GM19468 (cell line): Measurements from ENCODE around the gene PCNA.
A peak's percentile ranks its signal among the peaks of the same experiment; 100 is the strongest.

Experiments used
- ATAC-seq: cut with Tn5 transposase; IDR thresholded peaks from one replicate; pipeline ENCODE4 v1.9.1; 2021; ENCODE audit warnings: mild to moderate bottlenecking, moderate library complexity, moderate number of reproducible peaks; ENCODE audit not compliant: unreplicated experiment; ENCODE audit errors: extremely low read depth

The PCNA gene

DNA sequence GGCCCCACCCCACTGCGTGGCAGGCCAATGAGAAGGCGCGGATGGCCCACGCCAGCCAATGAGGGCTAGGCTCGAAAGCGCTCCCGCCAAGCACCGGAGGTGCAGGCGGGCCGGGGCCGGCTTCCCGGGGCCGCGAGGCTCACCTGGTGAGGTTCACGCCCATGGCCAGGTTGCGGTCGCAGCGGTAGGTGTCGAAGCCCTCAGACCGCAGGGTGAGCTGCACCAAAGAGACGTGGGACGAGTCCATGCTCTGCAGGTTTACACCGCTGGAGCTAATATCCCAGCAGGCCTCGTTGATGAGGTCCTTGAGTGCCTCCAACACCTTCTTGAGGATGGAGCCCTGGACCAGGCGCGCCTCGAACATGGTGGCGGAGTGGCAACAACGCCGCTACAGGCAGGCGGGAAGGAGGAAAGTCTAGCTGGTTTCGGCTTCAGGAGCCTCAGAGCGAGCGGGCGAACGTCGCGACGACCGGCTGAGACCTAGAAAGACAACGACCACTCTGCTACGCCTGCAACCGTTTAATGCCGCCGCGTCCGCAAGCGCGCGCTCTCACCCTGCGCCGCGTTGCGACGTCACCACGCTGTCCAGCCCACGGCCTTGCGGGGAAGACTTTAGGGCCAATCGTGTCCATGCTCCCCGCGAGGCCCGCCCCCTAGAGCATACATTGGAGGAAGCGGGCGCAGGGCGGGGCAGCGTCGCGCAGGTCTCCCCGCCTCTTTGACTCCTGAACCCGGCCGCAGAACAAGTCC lies at the start of gene PCNA:
TSS of gene PCNA (minus strand) at position 524 of the 750 bp plus-strand sequence. CDS start at position 364, 160 bp downstream.
- peak; percentile 80 for ATAC-seq

DNA sequence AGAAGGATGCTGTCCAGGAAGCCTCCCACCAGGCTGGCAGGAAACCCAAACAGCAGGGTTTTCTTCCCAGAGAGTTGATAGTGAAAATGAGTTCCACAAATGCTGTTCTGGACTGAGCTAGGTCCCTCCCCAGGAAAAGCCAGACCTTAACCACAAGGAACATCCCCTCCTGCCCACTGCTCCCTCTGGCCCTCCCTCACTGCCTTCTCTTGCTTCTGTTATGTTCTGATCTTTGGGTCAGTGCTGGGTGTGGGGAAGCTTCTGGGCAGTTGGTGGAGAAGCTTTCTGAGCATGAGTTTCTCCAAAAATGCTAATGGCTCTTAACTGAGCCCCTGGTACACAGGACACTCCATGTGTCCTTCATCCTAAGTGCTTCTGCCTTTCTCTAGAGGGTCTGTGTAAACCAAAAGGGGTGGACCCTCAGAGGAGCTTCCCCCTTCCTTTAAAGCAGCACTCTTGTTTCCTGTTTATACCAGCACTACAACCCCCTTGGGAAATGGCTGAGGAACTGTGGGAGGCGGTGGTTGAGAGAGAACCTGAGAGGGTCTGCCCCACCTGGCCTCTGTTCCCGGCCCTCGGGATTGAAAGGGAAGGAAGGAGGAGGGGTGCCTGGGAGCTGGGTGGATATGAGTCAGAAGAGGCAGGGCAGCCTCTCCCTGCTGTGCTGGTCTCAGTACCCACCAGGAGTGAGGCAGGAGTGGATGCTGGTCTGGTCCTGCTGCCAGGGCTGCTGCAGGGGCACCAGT lies 49.1 kb upstream of the PCNA start:
- ATAC-seq = no peak

DNA sequence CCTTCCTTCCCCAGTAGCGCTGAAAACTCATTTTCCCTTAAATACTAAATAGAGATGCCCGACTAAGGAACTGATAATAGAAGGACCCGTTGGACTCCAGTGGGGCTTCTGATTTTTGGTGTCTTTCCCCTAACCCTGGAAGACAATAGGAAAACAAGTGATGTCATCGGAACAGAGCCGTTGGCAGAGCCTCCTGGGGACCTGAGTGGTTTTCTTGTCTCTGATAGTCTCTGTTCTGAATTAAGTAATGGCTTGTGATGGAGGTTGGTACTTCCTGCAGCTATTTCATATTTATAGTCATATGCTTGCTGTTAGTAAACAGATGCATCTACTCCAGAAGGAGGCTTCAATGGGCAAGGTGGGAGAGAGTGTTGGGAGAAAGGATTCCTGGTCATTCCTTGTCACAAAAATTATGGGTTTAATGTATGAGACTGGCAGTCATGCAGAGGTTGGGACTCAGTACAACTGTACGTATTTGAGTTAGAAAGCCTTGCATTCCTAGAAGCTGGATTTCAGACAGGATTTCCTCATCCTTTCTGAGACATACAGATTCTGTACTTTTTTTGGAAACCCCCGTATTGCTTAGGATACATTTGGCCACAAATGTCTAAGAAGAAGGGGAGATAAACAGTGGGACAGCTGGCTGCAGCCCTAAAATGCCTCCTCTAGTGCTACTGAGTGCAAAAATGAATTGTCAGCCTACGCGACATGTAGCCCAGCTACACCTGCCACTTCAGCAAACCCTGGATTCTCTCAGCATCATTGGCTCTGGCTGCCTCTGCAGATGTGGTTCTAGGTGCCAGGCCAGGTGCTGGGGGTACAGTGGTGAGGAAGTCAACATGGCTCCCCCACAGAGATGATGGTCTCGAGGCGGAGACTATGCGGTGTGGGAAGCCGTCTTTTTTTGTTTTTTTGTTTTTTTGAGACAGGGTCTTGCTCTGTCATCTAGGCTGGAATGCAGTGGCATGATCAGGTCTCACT lies 45.2 kb upstream of the PCNA start:
- ATAC-seq = no peak

DNA sequence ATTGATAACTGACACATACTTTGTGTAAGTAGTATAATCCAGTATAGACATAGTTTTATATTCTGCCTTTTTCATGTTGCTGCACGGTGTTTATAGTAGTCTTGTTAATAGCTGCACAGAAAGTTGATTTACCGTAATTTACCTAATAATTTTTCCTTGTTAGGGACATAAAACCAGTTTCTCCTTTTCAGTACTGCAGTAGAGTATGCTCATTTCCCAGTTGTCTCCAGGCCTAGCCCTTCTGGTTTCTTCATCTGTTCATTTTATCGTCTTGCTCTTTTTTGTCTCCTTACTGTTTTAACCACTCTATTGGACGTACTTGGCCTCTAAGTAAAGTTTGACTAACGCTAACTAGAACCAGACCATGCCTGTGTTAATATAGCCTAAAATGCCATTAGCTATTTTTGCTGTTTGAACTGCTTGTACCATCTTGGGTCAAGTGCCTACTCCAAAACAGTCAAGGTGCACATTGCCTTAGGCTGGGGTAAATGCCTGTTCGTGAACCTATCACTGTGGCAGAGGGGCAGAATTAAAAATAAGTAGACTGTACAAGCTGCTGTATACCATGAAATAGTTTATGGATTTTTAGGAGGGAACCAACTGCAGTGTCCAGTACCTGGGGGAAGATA lies 41.9 kb upstream of the PCNA start:
- no peak for ATAC-seq

DNA sequence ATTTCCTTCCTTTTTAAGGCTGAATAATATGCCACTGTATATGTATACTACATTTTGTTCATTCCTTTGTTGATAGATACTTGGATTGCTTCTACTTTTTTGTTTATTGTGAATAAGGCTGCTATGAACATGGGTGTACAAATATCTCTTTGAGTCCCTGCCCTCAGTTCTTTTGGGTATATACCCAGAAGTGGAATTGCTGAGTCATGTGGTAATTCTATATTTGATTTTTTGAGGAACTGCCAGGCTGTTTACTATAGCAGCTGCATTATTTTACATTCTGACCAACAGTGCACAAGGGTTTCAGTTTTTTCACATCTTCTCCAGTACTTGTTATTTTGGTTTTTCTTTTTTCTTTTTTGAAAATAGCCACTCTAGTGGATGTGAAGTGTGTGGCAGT lies 41.1 kb upstream of the PCNA start:
- ATAC-seq = no peak

DNA sequence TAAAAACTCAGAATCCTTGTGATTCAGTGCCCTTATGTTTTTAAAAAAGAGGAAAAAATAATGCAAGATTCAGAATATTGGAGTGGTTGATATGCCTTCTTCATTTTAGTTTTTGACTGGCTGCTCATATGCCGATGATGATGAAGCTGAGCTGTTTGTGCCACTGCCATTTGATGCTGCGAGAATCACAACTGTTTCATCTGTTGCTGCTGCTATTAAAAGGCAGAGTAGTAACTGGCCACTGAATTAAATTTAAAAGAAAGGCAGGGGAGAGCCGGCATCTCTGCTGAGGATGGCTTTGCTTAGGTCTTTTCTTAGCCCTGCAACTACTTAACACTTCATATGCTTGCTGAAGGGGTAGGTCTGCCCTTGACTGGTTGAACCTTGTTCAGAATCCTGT lies 40.2 kb upstream of the PCNA start:
- ATAC-seq = no peak

DNA sequence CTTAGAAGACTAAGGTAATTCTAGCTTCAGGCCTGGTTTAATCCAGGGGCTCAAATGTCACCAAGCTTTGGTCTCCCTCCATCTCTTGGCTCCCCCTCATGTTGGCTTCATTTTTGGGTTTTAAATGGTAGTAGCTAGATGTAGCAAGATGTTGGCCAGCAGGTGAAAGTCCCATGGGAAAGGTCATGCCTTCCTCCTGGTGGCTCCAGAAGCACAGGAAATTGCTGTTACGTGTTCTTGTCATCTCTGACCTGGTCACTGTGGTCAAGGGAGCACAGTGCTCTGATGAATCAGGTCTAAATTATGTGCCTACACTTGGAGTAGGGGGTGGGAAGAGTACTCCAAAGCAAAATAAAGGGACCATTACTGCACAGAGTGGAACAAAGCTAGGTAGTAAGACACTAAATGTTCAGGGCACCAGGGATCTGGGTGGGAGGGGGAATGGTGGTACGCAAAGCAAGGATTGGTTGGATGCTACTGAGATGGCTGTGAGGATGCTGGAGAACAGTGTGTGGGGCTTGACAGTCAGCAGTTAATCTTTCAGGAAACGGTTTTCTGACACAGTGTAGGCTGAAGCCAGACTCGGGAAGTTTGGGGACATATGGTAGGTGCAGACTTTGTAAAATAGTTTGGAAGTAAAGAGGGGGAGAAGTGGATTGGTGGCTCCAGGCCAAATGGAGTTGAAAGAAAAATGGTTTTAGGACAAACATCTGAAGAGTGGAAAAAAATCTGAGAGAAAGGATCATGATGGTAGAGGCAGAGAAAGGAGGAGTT lies 37.1 kb upstream of the PCNA start:
- ATAC-seq = no peak

DNA sequence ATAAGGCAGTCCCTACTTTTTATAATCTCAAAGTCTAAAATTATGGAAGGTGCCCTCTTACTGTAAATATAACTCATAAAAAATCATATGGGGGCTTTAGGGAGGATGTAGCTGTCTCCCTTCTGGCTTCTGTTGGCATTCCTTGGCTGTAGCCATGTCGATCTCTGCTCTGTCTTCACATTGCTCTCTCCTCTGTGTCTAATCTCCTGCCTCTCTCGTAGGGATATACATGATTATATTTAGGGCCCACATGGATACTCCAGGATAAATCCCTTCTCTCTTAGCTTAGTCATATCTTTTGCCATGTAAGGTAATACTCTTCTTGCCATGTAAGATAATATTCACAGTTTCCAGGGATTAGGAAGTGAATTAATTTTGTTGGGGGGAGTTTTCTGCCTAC lies 35.6 kb upstream of the PCNA start:
- ATAC-seq = no peak

DNA sequence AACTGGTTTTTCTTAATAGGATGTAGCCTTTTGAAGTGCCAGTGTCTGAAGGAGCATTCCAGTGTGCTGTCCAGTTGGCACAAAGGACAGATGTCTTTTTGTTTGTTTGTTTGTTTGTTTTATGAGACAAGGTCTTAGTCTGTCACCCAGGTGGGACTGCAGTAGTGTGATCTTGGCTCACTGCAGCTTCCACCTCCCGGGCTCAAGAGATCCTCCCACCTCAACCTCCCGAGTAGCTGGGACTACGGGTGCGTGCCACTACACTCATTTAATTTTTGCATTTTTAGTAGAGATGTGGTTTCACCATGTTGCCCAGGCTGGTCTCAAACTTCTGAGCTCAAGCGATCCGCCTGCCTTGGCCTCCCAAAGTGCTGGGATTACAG lies 34.8 kb upstream of the PCNA start:
- ATAC-seq = no peak

DNA sequence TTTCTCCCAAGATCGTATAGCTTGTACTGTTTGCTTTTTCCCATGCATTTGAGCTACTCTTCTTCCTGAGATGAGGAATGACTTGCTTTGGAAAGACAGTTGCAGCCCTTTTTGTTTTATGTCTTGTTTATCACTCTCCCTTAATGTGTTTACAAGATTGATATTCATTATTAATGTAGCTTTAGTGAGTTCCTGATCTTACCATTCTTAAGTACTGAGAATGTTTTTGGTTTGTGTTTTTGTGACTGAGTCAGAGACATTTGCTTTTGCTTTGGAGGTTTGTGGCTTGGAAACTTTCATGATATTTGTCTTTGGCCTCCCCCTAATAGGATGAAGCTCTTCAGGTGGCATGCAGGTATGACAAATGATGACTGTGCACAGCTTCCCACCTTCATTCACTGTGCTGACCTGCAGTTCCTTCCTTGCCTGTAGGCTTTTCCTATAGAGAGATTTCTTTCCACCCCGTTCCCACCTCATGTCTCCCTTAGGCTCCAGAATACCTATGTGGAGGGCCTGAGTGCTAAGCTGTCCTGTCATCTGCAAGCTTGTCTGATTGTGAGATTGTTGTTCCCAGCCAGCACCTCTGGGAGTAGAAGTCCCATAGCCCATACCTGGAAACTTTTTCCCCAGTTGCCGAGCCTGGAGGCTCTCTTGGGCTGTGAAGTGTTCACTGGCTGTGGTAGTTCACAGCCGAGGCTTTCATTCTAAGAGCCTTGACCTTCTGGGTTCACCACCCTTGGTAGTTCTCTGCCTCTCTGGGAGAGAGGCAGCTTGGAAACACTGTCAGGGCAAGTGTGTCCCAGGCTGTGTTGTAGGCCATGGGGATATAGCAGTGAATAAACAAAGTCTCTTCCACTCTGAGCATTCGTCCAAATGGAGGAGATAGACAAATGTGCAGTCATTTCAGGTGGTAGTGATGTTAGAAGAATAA lies 34.1 kb upstream of the PCNA start:
- no peak for ATAC-seq

DNA sequence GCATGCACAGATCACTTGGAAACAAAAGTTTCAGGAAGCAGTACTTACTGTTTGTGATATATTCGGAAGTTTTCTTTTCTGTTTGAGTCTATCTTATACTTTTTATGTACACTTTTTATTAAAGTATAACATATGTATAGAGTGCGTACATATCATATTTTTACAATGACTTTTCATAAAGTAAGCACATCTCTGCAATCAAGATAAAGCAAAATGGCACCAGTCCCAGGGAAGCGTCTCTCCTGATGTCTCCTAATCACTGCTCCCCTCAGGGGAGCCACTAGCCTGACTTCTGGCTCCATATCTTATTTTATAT lies 33.4 kb upstream of the PCNA start:
- no peak for ATAC-seq

DNA sequence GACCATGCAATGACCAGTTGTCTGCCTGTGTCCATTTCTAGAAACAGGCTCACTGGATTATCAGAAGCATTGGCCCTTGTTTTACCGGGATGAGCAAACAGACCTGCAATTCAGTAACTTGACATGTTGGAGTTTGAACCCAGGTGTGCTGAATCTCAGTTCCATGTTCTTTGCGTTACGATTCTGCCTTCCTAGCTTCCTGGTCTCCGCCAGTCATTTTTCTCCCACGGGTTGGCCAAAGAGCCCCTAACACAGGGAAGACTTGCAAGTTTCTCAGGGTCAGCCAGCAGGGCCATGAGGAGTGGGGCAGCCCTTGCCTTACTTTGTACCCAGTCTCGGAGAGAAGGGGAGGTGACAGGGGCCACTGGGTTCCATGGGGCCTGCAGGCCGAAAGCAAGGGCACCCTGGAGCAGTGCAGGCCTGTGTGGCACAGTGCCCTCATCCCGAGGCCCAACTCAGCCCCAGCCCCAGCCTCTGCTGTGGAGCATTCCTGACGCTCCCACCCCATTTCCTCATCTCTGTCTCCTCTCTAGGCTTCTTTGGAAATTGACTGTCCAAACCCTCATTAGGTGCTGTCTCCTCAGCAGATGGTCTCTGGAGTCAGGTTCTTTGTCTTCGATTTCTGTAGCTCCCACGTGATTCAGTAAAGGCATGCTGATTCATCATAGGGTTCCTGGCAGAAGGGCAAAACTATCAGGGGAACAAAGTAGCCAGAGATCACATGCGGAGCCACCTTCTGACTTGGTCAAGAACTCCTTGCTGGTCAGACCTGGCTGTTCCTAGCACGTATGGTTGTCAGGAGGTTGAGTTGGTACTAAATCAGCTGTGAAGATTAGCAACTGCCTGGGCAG lies 30.7 kb upstream of the PCNA start:
- ATAC-seq = no peak

DNA sequence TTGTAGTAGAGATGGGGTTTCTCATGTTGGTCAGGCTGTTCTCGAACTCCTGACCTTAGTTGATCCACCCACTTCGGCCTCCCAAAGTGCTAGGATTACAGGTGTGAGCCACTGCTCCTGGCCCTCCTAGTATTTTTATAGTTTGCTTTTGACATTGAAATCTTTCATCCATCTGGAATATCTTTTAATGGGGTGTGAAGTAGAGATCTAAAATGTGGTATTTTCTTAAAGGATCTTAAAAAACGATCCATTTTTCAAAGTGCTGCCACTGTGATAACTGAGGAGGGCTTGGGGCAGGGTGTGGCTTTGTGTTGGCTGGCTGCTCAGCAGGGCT lies 30.1 kb upstream of the PCNA start:
- ATAC-seq = no peak

DNA sequence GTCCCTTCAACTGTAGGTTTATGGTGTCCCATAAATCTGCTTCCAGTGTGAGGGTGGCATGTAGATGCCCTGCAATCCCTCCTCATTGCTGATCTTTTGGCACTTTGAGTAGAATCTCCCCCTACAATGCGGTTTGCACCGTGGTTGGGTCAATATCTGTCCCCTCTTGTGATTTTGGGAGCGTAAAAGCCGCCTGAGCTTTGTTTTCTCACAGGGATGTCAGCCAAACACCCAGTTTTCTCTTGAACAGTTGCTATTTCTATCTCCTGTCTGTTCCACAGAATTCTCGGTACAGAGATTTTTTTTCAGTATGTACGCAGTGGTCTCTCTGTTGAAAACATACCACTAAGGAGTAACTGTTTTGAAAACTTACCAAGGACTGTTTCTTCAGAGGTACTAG lies 28.8 kb upstream of the PCNA start:
- ATAC-seq = no peak

DNA sequence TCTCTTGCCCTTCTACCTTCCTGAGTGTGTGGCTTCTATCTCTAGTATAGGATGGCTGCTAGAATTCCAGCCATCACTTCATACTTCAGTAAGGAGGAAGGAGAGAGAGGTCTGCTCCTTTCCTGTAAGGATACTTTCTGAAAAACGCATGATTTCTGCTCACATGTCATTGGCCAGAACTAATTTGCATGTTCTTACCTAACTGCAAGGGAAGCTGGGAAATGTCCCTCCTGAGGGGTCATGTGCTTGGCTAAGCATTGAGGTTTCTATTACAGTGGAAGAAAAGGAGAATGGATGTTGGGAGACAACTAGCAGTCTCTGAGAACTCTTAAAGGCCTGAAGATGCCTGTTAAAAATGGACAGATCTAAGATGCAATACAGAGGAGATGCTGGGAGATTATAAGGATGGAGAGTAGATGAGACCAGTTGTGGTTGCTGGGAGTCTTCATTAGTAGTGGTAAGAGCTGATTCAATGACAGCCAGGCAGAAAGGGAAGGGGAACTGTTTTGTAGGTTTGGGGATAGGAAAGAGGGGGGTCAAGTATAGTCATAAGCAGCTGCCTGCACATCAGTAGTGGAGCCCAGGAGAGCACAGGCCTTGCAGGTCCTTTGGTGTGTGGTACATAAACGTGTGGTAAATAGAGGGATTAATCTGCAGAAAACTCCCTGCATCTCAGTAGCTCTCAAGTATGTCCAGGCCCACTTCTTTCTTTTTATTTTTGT lies 27.3 kb upstream of the PCNA start:
- no peak for ATAC-seq

DNA sequence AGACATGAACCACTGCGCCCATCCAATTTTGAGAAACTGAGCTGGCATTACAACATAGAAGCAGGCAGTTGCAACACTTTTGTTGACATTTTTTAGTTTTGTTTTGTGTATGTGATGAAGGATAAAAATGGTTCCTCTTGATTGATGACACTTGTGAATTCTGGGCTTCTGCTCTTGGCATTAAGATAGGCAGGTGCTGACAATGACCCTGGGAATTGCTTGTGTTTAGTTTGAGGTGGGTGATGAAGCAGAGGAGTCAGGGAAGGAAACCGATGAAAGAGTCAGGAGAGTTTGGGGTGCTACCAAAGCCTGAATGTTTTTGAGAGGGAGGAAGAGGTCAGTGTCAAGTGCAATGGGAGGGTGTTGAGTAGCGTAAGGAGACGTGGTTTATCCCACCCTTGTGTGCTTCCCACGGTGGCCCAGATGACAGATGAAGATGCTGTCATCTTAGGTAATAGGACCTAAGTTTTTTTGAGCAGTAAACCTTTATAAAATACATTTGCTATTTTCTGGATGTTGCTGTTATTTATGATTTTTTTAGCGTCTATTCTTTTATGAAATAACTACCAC lies 26.4 kb upstream of the PCNA start:
- no peak for ATAC-seq
